B cell (primary cell): ENCODE measurements around the gene EHD4. TPM values are rescaled to one million over a fixed set of nuclear protein-coding genes. Genes with fewer than 3 reads are reported as not detected.
A peak's percentile ranks its signal among the peaks of the same experiment; 100 is the strongest.

Source experiments
- ATAC-seq: fragments of 200-7000 bp; cut with Tn5 transposase; one replicate; pipeline ENCODE4 v1.10.0; 2021; ENCODE audit warnings: low read depth, mild to moderate bottlenecking, moderate number of reproducible peaks, moderate library complexity
- CTCF ChIA-PET: fragments of 350-600 bp; sonication (Branson Sonifier 250); formaldehyde crosslinking; loops from one replicate; lab custom pipeline; 2021; ENCODE audit warnings: antibody characterized with exemption, inconsistent platforms; lab: Charles Lee
- POLR2A ChIA-PET: fragments of 350-600 bp; sonication (Branson Sonifier 250); formaldehyde crosslinking; loops from one replicate; lab custom pipeline; 2021; ENCODE audit warnings: antibody characterized with exemption; lab: Charles Lee
- DNase-seq: peaks from one replicate; pipeline ENCODE4 v3.0.0; 2013
- H2AFZ ChIP-seq: 2 replicates; pipeline ENCODE4 v1.6.1; 2012; ENCODE audit warnings: mild to moderate bottlenecking, low read depth, low read length; ENCODE audit not compliant: insufficient read depth, poor library complexity, severe bottlenecking
- H3K27ac ChIP-seq, 2 donors: 1 replicate in 1 of 2; 2 replicates in 1 of 2; pipeline ENCODE4 v1.5.1; 2012 to 2013; ENCODE audit warnings: low read length in 2 of 2, mild to moderate bottlenecking in 2 of 2, moderate library complexity in 1 of 2
- H3K27me3 ChIP-seq, 4 experiments: fragments of 200-600 bp in 1 of 4; sonication (generic) in 1 of 4; replicated peaks in 1 of 4; 1 replicate in 2 of 4; 2 replicates in 2 of 4; pipeline versions ENCODE4 v1.6.1 to v1.7.0; 2013 to 2016; ENCODE audit warnings: low read length in 3 of 4, mild to moderate bottlenecking in 2 of 4, mixed read lengths in 1 of 4, moderate library complexity in 1 of 4; ENCODE audit not compliant: insufficient read depth in 4 of 4, control insufficient read depth in 3 of 4; ENCODE audit errors: control extremely low read depth in 1 of 4
- H3K36me3 ChIP-seq, 2 experiments: replicated peaks in 1 of 2; 1 replicate in 1 of 2; 2 replicates in 1 of 2; pipeline versions ENCODE4 v1.6.1 to v1.7.1; 2013; ENCODE audit warnings: low read length in 1 of 2; ENCODE audit not compliant: insufficient read depth in 2 of 2, control insufficient read depth in 1 of 2; ENCODE audit errors: control extremely low read depth in 1 of 2, extremely low read depth in 1 of 2
- H3K4me1 ChIP-seq, 2 donors: fragments of 200-600 bp in 1 of 2; sonication (generic) in 1 of 2; 1 replicate in 1 of 2; 2 replicates in 1 of 2; pipeline versions ENCODE4 v1.5.1 to v1.6.1; 2013 to 2017; ENCODE audit warnings: low read length in 2 of 2; ENCODE audit not compliant: control insufficient read depth in 2 of 2, insufficient read depth in 2 of 2
- H3K4me2 ChIP-seq: replicated peaks from 2 replicates; pipeline ENCODE3; 2012; ENCODE audit warnings: mild to moderate bottlenecking, low read depth, low read length; ENCODE audit not compliant: poor library complexity, severe bottlenecking
- H3K4me3 ChIP-seq, 5 experiments: fragments of 200-600 bp in 1 of 5; sonication (generic) in 1 of 5; 1 replicate in 3 of 5; 2 replicates in 2 of 5; pipeline versions ENCODE4 v1.5.1 to v1.7.0; 2011 to 2016; ENCODE audit warnings: low read length in 4 of 5, mild to moderate bottlenecking in 4 of 5, low read depth in 2 of 5, control low read depth in 1 of 5, moderate library complexity in 1 of 5; ENCODE audit not compliant: insufficient read depth in 1 of 5; ENCODE audit errors: control extremely low read depth in 1 of 5, extremely low read depth in 1 of 5
- H3K79me2 ChIP-seq: fragments of 200-600 bp; sonication (generic); one replicate; pipeline ENCODE4 v1.6.0; 2016; ENCODE audit warnings: low read length; ENCODE audit not compliant: control insufficient read depth, insufficient read depth
- H3K9ac ChIP-seq: fragments of 200-600 bp; sonication (generic); 2 replicates; pipeline ENCODE4 v1.6.1; 2017; ENCODE audit warnings: mild to moderate bottlenecking, low read length, moderate library complexity
- H3K9me3 ChIP-seq, 3 donors: one replicate each; pipeline versions ENCODE4 v1.6.1 to v1.7.1; 2013; ENCODE audit warnings: low read length in 2 of 3; ENCODE audit not compliant: control insufficient read depth in 2 of 3, insufficient read depth in 1 of 3; ENCODE audit errors: control extremely low read depth in 1 of 3
- H4K20me1 ChIP-seq: 2 replicates; pipeline ENCODE4 v1.6.0; 2012; ENCODE audit warnings: mild to moderate bottlenecking, low read length; ENCODE audit not compliant: insufficient read depth, control insufficient read depth, poor library complexity, severe bottlenecking
- H3K27ac Mint-ChIP-seq: one replicate; pipeline ENCODE4 v1.8.0; 2021; ENCODE audit warnings: mixed read lengths
- H3K27me3 Mint-ChIP-seq: one replicate; pipeline ENCODE4 v1.8.0; 2021; ENCODE audit warnings: mixed read lengths
- H3K4me1 Mint-ChIP-seq: one replicate; pipeline ENCODE4 v1.8.0; 2021; ENCODE audit warnings: mixed read lengths
- H3K4me3 Mint-ChIP-seq: one replicate; pipeline ENCODE4 v1.8.0; 2021; ENCODE audit warnings: mixed read lengths
- H3K9me3 Mint-ChIP-seq: one replicate; pipeline ENCODE4 v1.8.0; 2022; ENCODE audit warnings: mixed read lengths; ENCODE audit not compliant: insufficient read depth
- CTCF ChIP-seq: fragments of 200-600 bp; IDR thresholded peaks from one replicate; pipeline ENCODE4 v1.8.0; 2022; ENCODE audit warnings: antibody characterized with exemption, mild to moderate bottlenecking
- EZH2 ChIP-seq: IDR thresholded peaks from 2 replicates; pipeline ENCODE4 v1.6.1; 2012; ENCODE audit warnings: borderline replicate concordance, low read depth, mild to moderate bottlenecking, moderate library complexity, low read length; ENCODE audit not compliant: insufficient read depth, poor library complexity, severe bottlenecking
- WGBS: methylation state at CpG from one replicate; pipeline ENCODE4 v1.1.5; 2013; ENCODE audit warnings: missing lambda C conversion rate; ENCODE audit not compliant: insufficient coverage; 5-methylcytosine and 5-hydroxymethylcytosine counted together
- intact Hi-C: fragments of 100-400 bp; cut with micrococcal nuclease; formaldehyde crosslinking; loops from one replicate; pipeline ENCODE4 v1.10.0; 2022
- polyA plus RNA-seq: library from polyadenylated mRNA; depleted of rRNA; stranded (reverse); fragments of >200 nt; gene quantifications from 2 replicates; pipeline ENCODE4 v1.2.3, GENCODE V29; 2012
- total RNA-seq, 2 donors: library from RNA; stranded (reverse); fragments of 120-200 nt in 1 of 2; gene quantifications; 1 replicate in 1 of 2; 2 replicates in 1 of 2; pipeline versions ENCODE4 v1.2.3 to v1.2.4, GENCODE V29; 2013 to 2022

The EHD4 gene
- total and polyA plus RNA-seq, 2 donors (not counting 1 experiment from before 2014, with no cell fraction given) = 3.1 to 12.7 TPM

GRCh38 chr15:41928637-41929620, 43.4 kb downstream of the EHD4 start:
- peak overlapping the region; percentile 67 for H3K4me3 Mint-ChIP-seq

More at GRCh38 chr15:41928637-41929620, 43.4 kb downstream of the EHD4 start:
- Histone ChIP-seq H3K9me3 (no peaks in the 10 kb centered on the region), H2AFZ (peak overlapping the region; percentile 1), H4K20me1 (no peaks in the 10 kb centered on the region), H3K9ac (peak overlapping the region; percentile 34), H3K27ac (peak overlapping the region; percentile 79 to 89), H3K4me3 (peak overlapping the region in 2 of 5 experiments; percentile 0 to 18), H3K4me2 (peak overlapping the region; percentile 61), H3K4me1 (peaks cover 55 to 67% of the 10 kb centered on the region in 2 donors), H3K79me2 (peaks cover 20% of the 10 kb centered on the region), H3K27me3 (no peaks in the 10 kb centered on the region), H3K36me3 (no peaks in the 10 kb centered on the region)
- TF ChIP-seq EZH2 (no peak), CTCF (no peak)
- intact Hi-C loops = loop anchor here (1.0 kb wide), 1 partner anchor 42 kb away; no protein-coding TSS in a partner anchor
- Mint-ChIP-seq H3K4me1 (peaks cover 60% of the 10 kb centered on the region), H3K27ac (peak overlapping the region; percentile 88), H3K9me3 (no peaks in the 10 kb centered on the region), H3K27me3 (no peaks in the 10 kb centered on the region)
- peak; percentile 91 for ATAC-seq
- POLR2A ChIA-PET = no interaction called here
- 16% methylated on average over 13 of the region's 16 CpGs for WGBS
- CTCF ChIA-PET = interaction anchor here (0.5 to 2.3 kb wide), 6 partner anchors 9 to 849 kb away, joined by 3 to 14 read pairs (median 4); partner anchors contain the start of genes EHD4 and MAPKBP1
- DNase-seq = peak; percentile 91
